Colonic mucosa (tissue), 4 donors: ENCODE results near the gene MINAR1. TPM values are rescaled to one million over a fixed set of nuclear protein-coding genes. Genes with fewer than 3 reads are reported as not detected.

Experiments
- DNase-seq: peaks from one replicate; pipeline ENCODE4 v3.0.0-alpha.2; 2020
- H3K27ac ChIP-seq: fragments of 200-600 bp; one replicate; pipeline ENCODE4 v1.8.0; 2021
- H3K27me3 ChIP-seq: fragments of 200-600 bp; one replicate; pipeline ENCODE4 v1.8.0; 2021
- H3K36me3 ChIP-seq: fragments of 200-600 bp; one replicate; pipeline ENCODE4 v1.8.0; 2021
- H3K4me1 ChIP-seq: fragments of 200-600 bp; one replicate; pipeline ENCODE4 v1.8.0; 2021; ENCODE audit warnings: mild to moderate bottlenecking
- H3K4me3 ChIP-seq: fragments of 200-600 bp; one replicate; pipeline ENCODE4 v1.8.0; 2021
- H3K9ac ChIP-seq, 2 donors: one replicate each; pipeline ENCODE4 v1.7.0; 2013; ENCODE audit warnings: control low read depth in 2 of 2, low read depth in 2 of 2, low read length in 2 of 2
- H3K9me3 ChIP-seq: fragments of 200-600 bp; one replicate; pipeline ENCODE4 v1.8.0; 2021
- intact Hi-C: fragments of 100-400 bp; cut with DNase I; formaldehyde crosslinking; loops from one replicate; pipeline ENCODE4 v1.14.1; 2022
- total RNA-seq, 2 donors: library from RNA; stranded (reverse); fragmentation: NEBNext Ultra II Directional in 1 of 2; extraction: Animal tissue kit (Norgen Biotek cat#: 25700) in 1 of 2; gene quantifications; one replicate each; pipeline ENCODE4 v1.2.1, GENCODE V29; 2021
- TF ChIP-seq, protein P1 (sequence below): fragments of 200-600 bp; IDR thresholded peaks from one replicate; pipeline ENCODE4 v1.8.0; 2022; ENCODE audit warnings: antibody characterized with exemption, mild to moderate bottlenecking
- donor health status: healthy.
- donor health status: DM: no; HTN: no; CAD: no.
- donor health status: DM: no; HTN: no; CAD: no.

MINAR1 gene
- total RNA-seq, 2 donors from 2014 or later, result 0.25 to 0.35 TPM

DNA sequence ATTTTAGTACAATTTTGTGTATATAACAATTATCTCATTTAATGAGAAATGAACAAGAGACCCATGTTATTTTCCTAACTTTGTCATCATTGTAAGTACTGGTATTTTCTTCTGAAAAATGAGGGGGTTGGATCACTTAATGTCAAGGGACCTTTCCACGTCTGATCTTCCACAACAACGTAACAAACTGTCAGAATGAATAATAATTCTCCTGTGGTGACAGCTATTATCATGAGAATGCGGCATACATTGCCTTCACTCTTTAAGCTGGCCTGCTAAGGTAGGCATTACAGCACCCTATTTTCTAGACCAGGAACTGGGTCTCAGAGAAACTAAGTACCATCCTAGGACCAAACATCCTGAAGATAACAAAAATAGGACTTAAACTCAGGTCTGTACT is 31.5 kb upstream of the MINAR1 start:
- intact Hi-C loops, result no loop called here
- TF ChIP-seq, protein P1, sequence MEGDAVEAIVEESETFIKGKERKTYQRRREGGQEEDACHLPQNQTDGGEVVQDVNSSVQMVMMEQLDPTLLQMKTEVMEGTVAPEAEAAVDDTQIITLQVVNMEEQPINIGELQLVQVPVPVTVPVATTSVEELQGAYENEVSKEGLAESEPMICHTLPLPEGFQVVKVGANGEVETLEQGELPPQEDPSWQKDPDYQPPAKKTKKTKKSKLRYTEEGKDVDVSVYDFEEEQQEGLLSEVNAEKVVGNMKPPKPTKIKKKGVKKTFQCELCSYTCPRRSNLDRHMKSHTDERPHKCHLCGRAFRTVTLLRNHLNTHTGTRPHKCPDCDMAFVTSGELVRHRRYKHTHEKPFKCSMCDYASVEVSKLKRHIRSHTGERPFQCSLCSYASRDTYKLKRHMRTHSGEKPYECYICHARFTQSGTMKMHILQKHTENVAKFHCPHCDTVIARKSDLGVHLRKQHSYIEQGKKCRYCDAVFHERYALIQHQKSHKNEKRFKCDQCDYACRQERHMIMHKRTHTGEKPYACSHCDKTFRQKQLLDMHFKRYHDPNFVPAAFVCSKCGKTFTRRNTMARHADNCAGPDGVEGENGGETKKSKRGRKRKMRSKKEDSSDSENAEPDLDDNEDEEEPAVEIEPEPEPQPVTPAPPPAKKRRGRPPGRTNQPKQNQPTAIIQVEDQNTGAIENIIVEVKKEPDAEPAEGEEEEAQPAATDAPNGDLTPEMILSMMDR, result no peak
- no peak for DNase-seq

DNA sequence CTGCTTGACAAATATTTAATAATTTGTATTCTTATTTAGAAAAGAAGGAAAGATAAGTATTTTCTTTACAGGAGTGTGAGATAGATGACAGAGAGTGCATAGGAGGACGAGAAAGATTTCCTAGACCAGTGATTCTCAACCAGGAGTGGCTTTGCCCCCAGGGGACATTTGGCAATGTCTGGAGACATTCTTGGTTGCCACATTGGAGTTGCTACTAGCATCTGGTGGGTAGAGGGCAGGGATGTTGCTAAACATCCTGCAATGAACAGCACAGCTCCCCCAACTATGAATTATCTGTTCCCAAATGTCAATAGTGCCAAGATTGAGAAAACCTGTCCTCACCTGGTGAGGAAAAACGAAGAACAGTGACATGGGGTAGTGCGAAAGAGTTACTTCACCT is 30.8 kb upstream of the MINAR1 start:
- TF ChIP-seq, protein P1, result no peak
- Histone ChIP-seq H3K9me3 (no peaks in the 10 kb centered on the region), H3K36me3 (no peaks in the 10 kb centered on the region), H3K4me3 (no peak overlapping the region), H3K27me3 (no peaks in the 10 kb centered on the region), H3K4me1 (no peaks in the 10 kb centered on the region), H3K9ac (no peak overlapping the region), H3K27ac (no peak overlapping the region)
- DNase-seq, result no peak
- intact Hi-C loops, result no loop called here

More for the DNA sequence above, 31.5 kb upstream of the MINAR1 start:
- Histone ChIP-seq H3K27ac (no peak overlapping the region), H3K4me1 (no peaks in the 10 kb centered on the region), H3K4me3 (no peak overlapping the region), H3K9ac (no peak overlapping the region), H3K36me3 (no peaks in the 10 kb centered on the region), H3K27me3 (no peaks in the 10 kb centered on the region), H3K9me3 (no peaks in the 10 kb centered on the region)

DNA sequence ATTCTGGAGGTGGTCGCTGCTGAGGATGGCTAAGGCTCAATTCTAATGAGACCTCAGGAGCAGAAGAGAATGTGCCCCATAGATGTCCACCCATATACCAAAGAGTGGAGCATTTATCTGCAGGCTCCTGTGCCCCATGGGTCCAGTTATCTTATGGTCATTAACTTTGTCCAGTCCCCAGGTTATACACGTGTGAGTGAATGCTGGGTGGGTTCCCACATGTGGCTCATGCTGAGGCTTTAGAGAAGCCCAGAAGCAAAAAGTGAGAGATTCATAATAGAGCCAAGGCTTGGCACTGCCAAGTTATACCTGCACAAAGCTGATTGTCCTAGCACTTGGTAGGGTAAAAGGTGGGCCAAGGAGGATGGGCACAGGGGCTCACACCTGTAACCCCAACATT is 30.0 kb upstream of the MINAR1 start:
- no peak for DNase-seq
- intact Hi-C loops, result no loop called here
- no peak overlapping the region for H3K27ac ChIP-seq
- no peaks in the 10 kb centered on the region for H3K4me1 ChIP-seq
- H3K27me3 ChIP-seq, result no peaks in the 10 kb centered on the region
- TF ChIP-seq, protein P1, result no peak
- no peaks in the 10 kb centered on the region for H3K36me3 ChIP-seq
- H3K9ac ChIP-seq, result no peak overlapping the region
- H3K9me3 ChIP-seq, result no peaks in the 10 kb centered on the region
- no peak overlapping the region for H3K4me3 ChIP-seq

DNA sequence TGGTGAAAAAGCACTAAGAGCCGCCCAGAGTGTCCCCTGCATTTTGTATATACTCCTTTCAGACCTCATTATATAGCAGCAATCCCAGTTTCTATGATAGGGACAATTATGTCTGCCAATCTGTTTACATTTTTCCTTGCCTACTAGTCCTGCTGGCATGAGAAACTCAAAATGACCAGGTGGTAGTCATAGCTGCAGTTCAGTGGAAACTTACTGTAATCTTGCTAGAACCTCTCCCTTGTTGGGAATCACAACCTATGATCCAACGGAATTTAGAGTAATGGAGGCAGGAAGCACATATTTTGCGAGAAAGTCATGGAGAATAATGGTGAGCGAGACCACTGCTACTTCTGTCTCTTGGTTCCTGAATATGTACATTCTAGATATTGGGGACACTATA is 28.6 kb upstream of the MINAR1 start:
- intact Hi-C loops, result no loop called here
- Histone ChIP-seq H3K4me1 (no peaks in the 10 kb centered on the region), H3K27ac (no peak overlapping the region), H3K9ac (no peak overlapping the region), H3K4me3 (no peak overlapping the region), H3K9me3 (no peaks in the 10 kb centered on the region), H3K27me3 (no peaks in the 10 kb centered on the region), H3K36me3 (no peaks in the 10 kb centered on the region)
- TF ChIP-seq, protein P1, result no peak
- no peak for DNase-seq

DNA sequence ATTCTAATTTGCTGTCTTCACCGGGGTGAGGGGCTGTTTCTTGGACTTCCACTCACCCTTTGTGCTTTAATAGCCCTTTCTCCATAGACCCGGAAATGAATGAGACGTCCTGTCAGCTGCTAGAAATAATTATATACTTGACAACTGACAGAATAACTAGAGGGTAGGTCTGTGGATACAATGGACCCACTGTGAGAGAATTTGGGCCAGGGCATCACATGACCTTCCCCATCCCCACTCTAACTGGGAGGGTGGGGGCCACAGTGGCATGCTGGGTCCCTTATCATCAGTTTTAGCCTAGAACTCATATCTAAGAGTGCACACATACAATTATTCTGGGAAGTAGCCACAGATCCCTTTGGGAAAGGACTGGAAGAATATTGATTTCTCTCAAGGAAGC is 25.9 kb upstream of the MINAR1 start:
- no peaks in the 10 kb centered on the region for H3K36me3 ChIP-seq
- H3K4me1 ChIP-seq, result no peaks in the 10 kb centered on the region
- TF ChIP-seq, protein P1, result no peak
- no peak overlapping the region for H3K9ac ChIP-seq
- no peak overlapping the region for H3K4me3 ChIP-seq
- H3K27me3 ChIP-seq, result no peaks in the 10 kb centered on the region
- intact Hi-C loops, result no loop called here
- H3K27ac ChIP-seq, result no peak overlapping the region
- H3K9me3 ChIP-seq, result no peaks in the 10 kb centered on the region
- DNase-seq, result no peak

DNA sequence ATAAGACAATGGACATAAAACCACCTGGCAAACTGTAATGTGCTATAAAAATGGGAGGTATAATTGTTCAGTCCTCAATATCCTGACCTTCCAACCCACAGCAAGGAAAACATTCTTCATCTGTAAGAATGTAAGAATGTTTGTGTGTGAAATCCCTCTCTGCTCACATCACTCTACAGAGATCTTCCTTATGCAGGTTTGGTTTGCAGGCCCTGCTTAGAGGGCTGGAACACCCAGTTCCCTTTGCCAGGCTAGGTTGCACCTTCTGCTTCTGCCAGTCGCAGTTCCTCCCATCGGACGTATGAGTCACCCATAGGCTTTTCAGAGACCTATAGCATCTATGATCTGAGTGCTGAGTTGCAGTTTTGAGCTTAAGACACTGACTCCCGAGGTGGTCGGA is 24.1 kb upstream of the MINAR1 start:
- H3K36me3 ChIP-seq, result no peaks in the 10 kb centered on the region
- H3K4me3 ChIP-seq, result no peak overlapping the region
- TF ChIP-seq, protein P1, result no peak
- intact Hi-C loops, result no loop called here
- H3K27ac ChIP-seq, result no peak overlapping the region
- H3K9me3 ChIP-seq, result no peaks in the 10 kb centered on the region
- H3K4me1 ChIP-seq, result no peaks in the 10 kb centered on the region
- H3K27me3 ChIP-seq, result no peaks in the 10 kb centered on the region
- no peak overlapping the region for H3K9ac ChIP-seq
- DNase-seq, result no peak
